Activated CD8-positive, alpha-beta memory T cell treated with anti-CD3 and anti-CD28 coated beads for 48 hours (primary cell): ENCODE data around the gene LAYN.

Experiments
- DNase-seq, 3 experiments: peaks; one replicate each; pipeline ENCODE4 v3.0.0-alpha.2; 2020; ENCODE audit warnings: low read depth in 2 of 3, low spot score in 2 of 3

Gene LAYN

GRCh38 chr11:111591187-111591960, 50.9 kb downstream of the LAYN start:
- DNase-seq = no peak

- DNase-seq = no peak
Observed at GRCh38 chr11:111592491-111592890, 52.0 kb downstream of the LAYN start.

- no peak for DNase-seq
Observed at GRCh38 chr11:111596319-111596718, 55.8 kb downstream of the LAYN start.

- DNase-seq = no peak
Observed at GRCh38 chr11:111598148-111598547, 57.6 kb downstream of the LAYN start.

GRCh38 chr11:111598559-111598958, 58.0 kb downstream of the LAYN start:
- DNase-seq = no peak

- DNase-seq = no peak
Observed at GRCh38 chr11:111601636-111601978, 61.1 kb downstream of the LAYN start.

- DNase-seq = peak; percentile 73 to 91 (median 73)
Observed at GRCh38 chr11:111601979-111602864, 61.7 kb downstream of the LAYN start, which contains the start of gene SIK2. SIK2 (plus strand) TSS chr11:111602449; CDS start chr11:111602564, 115 bp downstream.

- DNase-seq = peak in 1 of 3 experiments; percentile 3
Observed at GRCh38 chr11:111602865-111603610, 62.5 kb downstream of the LAYN start.

GRCh38 chr11:111603611-111604130, 63.2 kb downstream of the LAYN start:
- no peak for DNase-seq

GRCh38 chr11:111604392-111605009, 64.0 kb downstream of the LAYN start:
- no peak for DNase-seq

GRCh38 chr11:111605681-111606080, 65.2 kb downstream of the LAYN start:
- DNase-seq = no peak

- no peak for DNase-seq
Observed at GRCh38 chr11:111606986-111607385, 66.5 kb downstream of the LAYN start.

GRCh38 chr11:111607751-111608150, 67.2 kb downstream of the LAYN start:
- DNase-seq = no peak
